ENCODE results near the gene ADGRA1. TPM values are rescaled to one million over a fixed set of nuclear protein-coding genes. Genes with fewer than 3 reads are reported as not detected.

Gene ADGRA1
- total RNA-seq, 2 donors from 2014 or later: 0.24 to 1.0 TPM

DNA sequence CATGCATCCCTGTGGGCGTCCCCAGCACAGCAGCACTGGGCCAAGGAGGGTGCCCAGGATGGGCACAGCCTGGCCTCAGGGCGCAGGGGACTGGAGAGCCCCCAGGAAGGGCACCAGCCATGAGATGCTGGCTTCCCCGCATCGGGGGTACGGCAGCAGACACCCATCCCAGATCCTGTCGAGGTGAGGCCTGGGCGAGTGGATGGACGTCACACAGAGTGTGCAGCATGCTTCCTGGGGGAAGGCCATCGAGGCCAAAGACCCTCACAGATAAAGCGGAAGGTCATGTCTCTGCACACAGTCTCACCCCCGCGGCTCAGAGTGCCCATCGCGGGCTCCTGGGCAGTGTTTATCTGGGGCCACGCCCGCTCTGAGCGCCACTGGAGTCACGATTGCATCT is 18.8 kb downstream of the ADGRA1 start:
- Mint-ChIP-seq H3K9me3 (peaks cover 30% of the 10 kb centered on the region), H3K4me1 (no peaks in the 10 kb centered on the region), H3K4me3 (no peak overlapping the region), H3K36me3 (ENCODE audit: low read depth) (no peaks in the 10 kb centered on the region), H3K27me3 (ENCODE audit: insufficient read depth) (no peaks in the 10 kb centered on the region), H3K27ac (no peak overlapping the region)
- H3K9me3 ChIP-seq (ENCODE audit: control insufficient read depth, low read length): peaks cover 21% of the 10 kb centered on the region
- WGBS, 2 experiments (ENCODE audit: insufficient coverage in 1 of 2, insufficient read length in 1 of 2): 85 to 92% methylated on average over 13 to 18 of the region's 18 CpGs
- no peak for DNase-seq
- TF ChIP-seq, protein P1, sequence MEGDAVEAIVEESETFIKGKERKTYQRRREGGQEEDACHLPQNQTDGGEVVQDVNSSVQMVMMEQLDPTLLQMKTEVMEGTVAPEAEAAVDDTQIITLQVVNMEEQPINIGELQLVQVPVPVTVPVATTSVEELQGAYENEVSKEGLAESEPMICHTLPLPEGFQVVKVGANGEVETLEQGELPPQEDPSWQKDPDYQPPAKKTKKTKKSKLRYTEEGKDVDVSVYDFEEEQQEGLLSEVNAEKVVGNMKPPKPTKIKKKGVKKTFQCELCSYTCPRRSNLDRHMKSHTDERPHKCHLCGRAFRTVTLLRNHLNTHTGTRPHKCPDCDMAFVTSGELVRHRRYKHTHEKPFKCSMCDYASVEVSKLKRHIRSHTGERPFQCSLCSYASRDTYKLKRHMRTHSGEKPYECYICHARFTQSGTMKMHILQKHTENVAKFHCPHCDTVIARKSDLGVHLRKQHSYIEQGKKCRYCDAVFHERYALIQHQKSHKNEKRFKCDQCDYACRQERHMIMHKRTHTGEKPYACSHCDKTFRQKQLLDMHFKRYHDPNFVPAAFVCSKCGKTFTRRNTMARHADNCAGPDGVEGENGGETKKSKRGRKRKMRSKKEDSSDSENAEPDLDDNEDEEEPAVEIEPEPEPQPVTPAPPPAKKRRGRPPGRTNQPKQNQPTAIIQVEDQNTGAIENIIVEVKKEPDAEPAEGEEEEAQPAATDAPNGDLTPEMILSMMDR (conservative IDR thresholded peaks at IDR 0.05): no peak
- no peaks in the 10 kb centered on the region for H3K4me1 ChIP-seq (ENCODE audit: control insufficient read depth, insufficient read depth, low read length)
- H3K36me3 ChIP-seq (ENCODE audit: control insufficient read depth, insufficient read depth, low read length): no peaks in the 10 kb centered on the region
- H3K27me3 ChIP-seq (ENCODE audit: control insufficient read depth, insufficient read depth, low read length, poor library complexity, severe bottlenecking): no peaks in the 10 kb centered on the region
- no peak overlapping the region for H3K4me3 ChIP-seq (ENCODE audit: low read length)
- H3K27ac ChIP-seq (ENCODE audit: low read depth, low read length): no peak overlapping the region
- H3K9ac ChIP-seq (ENCODE audit: extremely low read depth, low read length, poor library complexity, severe bottlenecking): no peak overlapping the region

DNA sequence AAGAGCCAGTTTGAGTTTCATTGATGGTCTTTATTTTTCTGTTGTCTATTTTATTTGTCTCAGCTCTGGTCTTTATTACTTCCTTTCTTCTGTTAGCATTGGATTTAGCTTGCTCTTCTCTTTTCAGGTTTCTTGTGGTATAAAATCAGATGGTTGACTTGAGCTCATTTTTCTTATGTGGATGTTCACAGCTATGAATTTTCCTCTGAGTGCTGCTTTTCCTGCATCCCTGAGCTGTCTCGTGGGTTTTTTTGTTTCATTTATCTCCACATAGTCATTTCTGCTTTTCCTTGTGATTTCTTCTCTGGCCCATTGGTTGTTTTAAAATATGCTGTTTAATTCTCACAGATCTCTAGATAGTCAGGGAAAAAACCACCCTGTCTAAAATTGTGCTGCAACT is 19.7 kb downstream of the ADGRA1 start:
- no peak for DNase-seq
- Mint-ChIP-seq H3K36me3 (ENCODE audit: low read depth) (no peaks in the 10 kb centered on the region), H3K9me3 (peaks cover 32% of the 10 kb centered on the region), H3K4me3 (no peak overlapping the region), H3K4me1 (no peaks in the 10 kb centered on the region), H3K27me3 (ENCODE audit: insufficient read depth) (no peaks in the 10 kb centered on the region), H3K27ac (no peak overlapping the region)
- TF ChIP-seq, protein P1 (conservative IDR thresholded peaks at IDR 0.05): no peak
- Histone ChIP-seq H3K9ac (ENCODE audit: extremely low read depth, low read length, poor library complexity, severe bottlenecking) (no peak overlapping the region), H3K4me3 (ENCODE audit: low read length) (no peak overlapping the region), H3K27me3 (ENCODE audit: control insufficient read depth, insufficient read depth, low read length, poor library complexity, severe bottlenecking) (no peaks in the 10 kb centered on the region), H3K27ac (ENCODE audit: low read depth, low read length) (no peak overlapping the region), H3K9me3 (ENCODE audit: control insufficient read depth, low read length) (peaks cover 21% of the 10 kb centered on the region), H3K4me1 (ENCODE audit: control insufficient read depth, insufficient read depth, low read length) (no peaks in the 10 kb centered on the region), H3K36me3 (ENCODE audit: control insufficient read depth, insufficient read depth, low read length) (no peaks in the 10 kb centered on the region)
- 86% methylated on average over 1 of the region's 1 CpG; no CpG with 5 or more reads in 1 of the 2 experiments for WGBS, 2 experiments (ENCODE audit: insufficient coverage in 1 of 2, insufficient read length in 1 of 2)

DNA sequence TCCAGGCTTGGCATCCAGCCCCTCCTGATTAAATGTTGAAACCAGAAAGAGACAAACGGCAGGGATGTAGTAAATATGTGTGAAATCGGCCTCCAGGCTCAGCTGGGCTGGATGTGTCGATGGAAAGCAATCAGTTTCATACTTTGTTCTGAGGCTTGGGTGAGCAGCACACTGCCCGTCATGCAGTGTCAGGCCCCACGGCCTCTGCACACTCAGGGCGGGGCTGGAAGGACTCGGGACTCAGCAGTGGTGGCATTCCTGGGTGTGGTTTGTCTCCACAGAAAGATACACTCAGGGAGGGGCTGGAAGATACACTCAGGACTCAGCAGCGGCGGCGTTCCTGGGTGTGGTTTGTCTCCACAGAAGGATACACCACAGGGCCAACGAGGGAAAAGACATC is 22.0 kb downstream of the ADGRA1 start:
- 80 to 84% methylated on average over 10 to 11 of the region's 11 CpGs for WGBS, 2 experiments (ENCODE audit: insufficient coverage in 1 of 2, insufficient read length in 1 of 2)
- no peaks in the 10 kb centered on the region for H3K36me3 Mint-ChIP-seq (ENCODE audit: low read depth)

More for the DNA sequence above, 22.0 kb downstream of the ADGRA1 start:
- Mint-ChIP-seq H3K4me3 (no peak overlapping the region), H3K9me3 (peaks cover 32% of the 10 kb centered on the region), H3K27me3 (ENCODE audit: insufficient read depth) (no peaks in the 10 kb centered on the region), H3K27ac (no peak overlapping the region), H3K4me1 (no peaks in the 10 kb centered on the region)
- Histone ChIP-seq H3K27ac (ENCODE audit: low read depth, low read length) (no peak overlapping the region), H3K9me3 (ENCODE audit: control insufficient read depth, low read length) (peaks cover 21% of the 10 kb centered on the region), H3K9ac (ENCODE audit: extremely low read depth, low read length, poor library complexity, severe bottlenecking) (no peak overlapping the region), H3K27me3 (ENCODE audit: control insufficient read depth, insufficient read depth, low read length, poor library complexity, severe bottlenecking) (no peaks in the 10 kb centered on the region), H3K36me3 (ENCODE audit: control insufficient read depth, insufficient read depth, low read length) (no peaks in the 10 kb centered on the region), H3K4me3 (ENCODE audit: low read length) (no peak overlapping the region), H3K4me1 (ENCODE audit: control insufficient read depth, insufficient read depth, low read length) (no peaks in the 10 kb centered on the region)
- DNase-seq: no peak
- TF ChIP-seq, protein P1 (conservative IDR thresholded peaks at IDR 0.05): no peak

All from endodermal cell (in vitro differentiated cells).